HG02759 (cell line): ENCODE measurements around the gene VANGL2.

ENCODE experiments used
- ATAC-seq: cut with Tn5 transposase; IDR thresholded peaks from one replicate; pipeline ENCODE4 v1.9.1; 2021; ENCODE audit warnings: mild to moderate bottlenecking, moderate library complexity; ENCODE audit not compliant: unreplicated experiment

Gene VANGL2

GRCh38 chr1:160400223-160400645 is at the start of gene VANGL2:
Gene VANGL2, plus strand, starts transcription at chr1:160400564. Its CDS starts 15,274 bp downstream, at chr1:160415838.
- no peak for ATAC-seq

- ATAC-seq, result no peak
These were observed 48.7 kb upstream of the VANGL2 start for GRCh38 chr1:160351629-160352028.

- ATAC-seq, result no peak
These were observed 47.8 kb upstream of the VANGL2 start for GRCh38 chr1:160352555-160352954.

- no peak for ATAC-seq
These were observed 47.1 kb upstream of the VANGL2 start for GRCh38 chr1:160353223-160353622.

- no peak for ATAC-seq
These were observed 45.9 kb upstream of the VANGL2 start for GRCh38 chr1:160354388-160354985.

GRCh38 chr1:160357286-160358002 is 42.9 kb upstream of the VANGL2 start:
- no peak for ATAC-seq

- ATAC-seq, result no peak
These were observed 42.3 kb upstream of the VANGL2 start for GRCh38 chr1:160358073-160358472.

GRCh38 chr1:160359559-160360226 is 40.7 kb upstream of the VANGL2 start:
- ATAC-seq, result no peak

- ATAC-seq, result no peak
These were observed 40.1 kb upstream of the VANGL2 start for GRCh38 chr1:160360227-160360695.

GRCh38 chr1:160361199-160361598 is 39.2 kb upstream of the VANGL2 start:
- no peak for ATAC-seq

- no peak for ATAC-seq
These were observed 38.6 kb upstream of the VANGL2 start for GRCh38 chr1:160361814-160362167.

- ATAC-seq, result no peak
These were observed 38.0 kb upstream of the VANGL2 start for GRCh38 chr1:160362168-160362957.

- ATAC-seq, result no peak
These were observed 37.4 kb upstream of the VANGL2 start for GRCh38 chr1:160363010-160363409.

GRCh38 chr1:160363951-160364735 is 36.2 kb upstream of the VANGL2 start:
- ATAC-seq, result no peak

- ATAC-seq, result no peak
These were observed 35.0 kb upstream of the VANGL2 start for GRCh38 chr1:160365325-160365724.

GRCh38 chr1:160366731-160367515 is 33.4 kb upstream of the VANGL2 start, which contains the start of gene NHLH1:
Gene NHLH1, plus strand, starts transcription at chr1:160367071. Its CDS starts 3,661 bp downstream, at chr1:160370732.
- ATAC-seq, result no peak

- ATAC-seq, result no peak
These were observed 32.9 kb upstream of the VANGL2 start for GRCh38 chr1:160367516-160367900.

GRCh38 chr1:160367934-160368923 is 32.1 kb upstream of the VANGL2 start:
- ATAC-seq, result no peak
